ENCODE data around the gene GPR33. TPM values are rescaled to one million over a fixed set of nuclear protein-coding genes. Genes with fewer than 3 reads are reported as not detected.

The GPR33 gene
- total and polyA plus RNA-seq, 10 of the 15 experiments (the other 5 are each of a cell fraction or from before 2014, with no cell fraction given): not detected

DNA sequence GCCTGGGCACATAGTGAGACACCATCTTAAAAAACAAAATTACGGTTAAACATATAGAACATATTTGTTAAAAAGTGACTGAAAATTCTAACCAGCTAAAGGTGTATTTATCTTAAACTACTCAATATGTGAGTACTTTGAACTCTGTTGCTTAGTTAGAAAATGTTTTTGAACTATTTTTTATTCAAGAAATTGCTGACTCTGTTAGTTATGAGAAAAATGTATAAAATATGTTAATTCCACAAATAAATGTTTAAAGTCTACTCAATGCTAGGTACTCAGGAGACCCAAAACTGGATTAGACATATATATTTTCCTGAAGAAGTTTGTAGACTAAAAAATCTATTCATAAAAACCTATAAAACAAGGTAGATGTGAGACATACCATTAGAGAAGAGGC is 23.0 kb upstream of the GPR33 start:
- TF ChIP-seq IKZF2 (IDR thresholded peaks at IDR 0.05) (no peak), TCF3 (IDR thresholded peaks at IDR 0.05; ENCODE audit: borderline replicate concordance, insufficient read depth, low read depth, low read length) (no peak), ZZZ3 (IDR thresholded peaks at IDR 0.05; ENCODE audit: control insufficient read depth, insufficient read length, low read depth) (no peak), RELA (IDR thresholded peaks at IDR 0.05; ENCODE audit: borderline replicate concordance, partially characterized antibody) (no peak), SPI1 (IDR thresholded peaks at IDR 0.05; ENCODE audit: borderline replicate concordance, insufficient read depth, low read depth, low read length) (no peak), HCFC1 (IDR thresholded peaks at IDR 0.05; ENCODE audit: low read length) (no peak), ESRRA (IDR thresholded peaks at IDR 0.05; ENCODE audit: low read length) (no peak), KLF5 (IDR thresholded peaks at IDR 0.05; ENCODE audit: partially characterized antibody) (no peak)
- TF ChIP-seq, protein P1, sequence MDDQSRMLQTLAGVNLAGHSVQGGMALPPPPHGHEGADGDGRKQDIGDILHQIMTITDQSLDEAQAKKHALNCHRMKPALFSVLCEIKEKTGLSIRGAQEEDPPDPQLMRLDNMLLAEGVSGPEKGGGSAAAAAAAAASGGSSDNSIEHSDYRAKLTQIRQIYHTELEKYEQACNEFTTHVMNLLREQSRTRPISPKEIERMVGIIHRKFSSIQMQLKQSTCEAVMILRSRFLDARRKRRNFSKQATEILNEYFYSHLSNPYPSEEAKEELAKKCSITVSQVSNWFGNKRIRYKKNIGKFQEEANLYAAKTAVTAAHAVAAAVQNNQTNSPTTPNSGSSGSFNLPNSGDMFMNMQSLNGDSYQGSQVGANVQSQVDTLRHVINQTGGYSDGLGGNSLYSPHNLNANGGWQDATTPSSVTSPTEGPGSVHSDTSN (IDR thresholded peaks at IDR 0.05; ENCODE audit: insufficient replicate concordance, low read depth, low read length): no peak
- TF ChIP-seq, protein P2, sequence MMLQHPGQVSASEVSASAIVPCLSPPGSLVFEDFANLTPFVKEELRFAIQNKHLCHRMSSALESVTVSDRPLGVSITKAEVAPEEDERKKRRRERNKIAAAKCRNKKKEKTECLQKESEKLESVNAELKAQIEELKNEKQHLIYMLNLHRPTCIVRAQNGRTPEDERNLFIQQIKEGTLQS (IDR thresholded peaks at IDR 0.05; ENCODE audit: borderline replicate concordance, extremely low read depth, low read depth, low read length): no peak
- TF ChIP-seq, protein P3, sequence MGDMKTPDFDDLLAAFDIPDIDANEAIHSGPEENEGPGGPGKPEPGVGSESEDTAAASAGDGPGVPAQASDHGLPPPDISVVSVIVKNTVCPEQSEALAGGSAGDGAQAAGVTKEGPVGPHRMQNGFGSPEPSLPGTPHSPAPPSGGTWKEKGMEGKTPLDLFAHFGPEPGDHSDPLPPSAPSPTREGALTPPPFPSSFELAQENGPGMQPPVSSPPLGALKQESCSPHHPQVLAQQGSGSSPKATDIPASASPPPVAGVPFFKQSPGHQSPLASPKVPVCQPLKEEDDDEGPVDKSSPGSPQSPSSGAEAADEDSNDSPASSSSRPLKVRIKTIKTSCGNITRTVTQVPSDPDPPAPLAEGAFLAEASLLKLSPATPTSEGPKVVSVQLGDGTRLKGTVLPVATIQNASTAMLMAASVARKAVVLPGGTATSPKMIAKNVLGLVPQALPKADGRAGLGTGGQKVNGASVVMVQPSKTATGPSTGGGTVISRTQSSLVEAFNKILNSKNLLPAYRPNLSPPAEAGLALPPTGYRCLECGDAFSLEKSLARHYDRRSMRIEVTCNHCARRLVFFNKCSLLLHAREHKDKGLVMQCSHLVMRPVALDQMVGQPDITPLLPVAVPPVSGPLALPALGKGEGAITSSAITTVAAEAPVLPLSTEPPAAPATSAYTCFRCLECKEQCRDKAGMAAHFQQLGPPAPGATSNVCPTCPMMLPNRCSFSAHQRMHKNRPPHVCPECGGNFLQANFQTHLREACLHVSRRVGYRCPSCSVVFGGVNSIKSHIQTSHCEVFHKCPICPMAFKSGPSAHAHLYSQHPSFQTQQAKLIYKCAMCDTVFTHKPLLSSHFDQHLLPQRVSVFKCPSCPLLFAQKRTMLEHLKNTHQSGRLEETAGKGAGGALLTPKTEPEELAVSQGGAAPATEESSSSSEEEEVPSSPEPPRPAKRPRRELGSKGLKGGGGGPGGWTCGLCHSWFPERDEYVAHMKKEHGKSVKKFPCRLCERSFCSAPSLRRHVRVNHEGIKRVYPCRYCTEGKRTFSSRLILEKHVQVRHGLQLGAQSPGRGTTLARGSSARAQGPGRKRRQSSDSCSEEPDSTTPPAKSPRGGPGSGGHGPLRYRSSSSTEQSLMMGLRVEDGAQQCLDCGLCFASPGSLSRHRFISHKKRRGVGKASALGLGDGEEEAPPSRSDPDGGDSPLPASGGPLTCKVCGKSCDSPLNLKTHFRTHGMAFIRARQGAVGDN (IDR thresholded peaks at IDR 0.05): no peak
- TF ChIP-seq, protein P4, sequence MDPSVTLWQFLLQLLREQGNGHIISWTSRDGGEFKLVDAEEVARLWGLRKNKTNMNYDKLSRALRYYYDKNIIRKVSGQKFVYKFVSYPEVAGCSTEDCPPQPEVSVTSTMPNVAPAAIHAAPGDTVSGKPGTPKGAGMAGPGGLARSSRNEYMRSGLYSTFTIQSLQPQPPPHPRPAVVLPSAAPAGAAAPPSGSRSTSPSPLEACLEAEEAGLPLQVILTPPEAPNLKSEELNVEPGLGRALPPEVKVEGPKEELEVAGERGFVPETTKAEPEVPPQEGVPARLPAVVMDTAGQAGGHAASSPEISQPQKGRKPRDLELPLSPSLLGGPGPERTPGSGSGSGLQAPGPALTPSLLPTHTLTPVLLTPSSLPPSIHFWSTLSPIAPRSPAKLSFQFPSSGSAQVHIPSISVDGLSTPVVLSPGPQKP (IDR thresholded peaks at IDR 0.05; ENCODE audit: low read depth, low read length): no peak
- TF ChIP-seq, protein P5, sequence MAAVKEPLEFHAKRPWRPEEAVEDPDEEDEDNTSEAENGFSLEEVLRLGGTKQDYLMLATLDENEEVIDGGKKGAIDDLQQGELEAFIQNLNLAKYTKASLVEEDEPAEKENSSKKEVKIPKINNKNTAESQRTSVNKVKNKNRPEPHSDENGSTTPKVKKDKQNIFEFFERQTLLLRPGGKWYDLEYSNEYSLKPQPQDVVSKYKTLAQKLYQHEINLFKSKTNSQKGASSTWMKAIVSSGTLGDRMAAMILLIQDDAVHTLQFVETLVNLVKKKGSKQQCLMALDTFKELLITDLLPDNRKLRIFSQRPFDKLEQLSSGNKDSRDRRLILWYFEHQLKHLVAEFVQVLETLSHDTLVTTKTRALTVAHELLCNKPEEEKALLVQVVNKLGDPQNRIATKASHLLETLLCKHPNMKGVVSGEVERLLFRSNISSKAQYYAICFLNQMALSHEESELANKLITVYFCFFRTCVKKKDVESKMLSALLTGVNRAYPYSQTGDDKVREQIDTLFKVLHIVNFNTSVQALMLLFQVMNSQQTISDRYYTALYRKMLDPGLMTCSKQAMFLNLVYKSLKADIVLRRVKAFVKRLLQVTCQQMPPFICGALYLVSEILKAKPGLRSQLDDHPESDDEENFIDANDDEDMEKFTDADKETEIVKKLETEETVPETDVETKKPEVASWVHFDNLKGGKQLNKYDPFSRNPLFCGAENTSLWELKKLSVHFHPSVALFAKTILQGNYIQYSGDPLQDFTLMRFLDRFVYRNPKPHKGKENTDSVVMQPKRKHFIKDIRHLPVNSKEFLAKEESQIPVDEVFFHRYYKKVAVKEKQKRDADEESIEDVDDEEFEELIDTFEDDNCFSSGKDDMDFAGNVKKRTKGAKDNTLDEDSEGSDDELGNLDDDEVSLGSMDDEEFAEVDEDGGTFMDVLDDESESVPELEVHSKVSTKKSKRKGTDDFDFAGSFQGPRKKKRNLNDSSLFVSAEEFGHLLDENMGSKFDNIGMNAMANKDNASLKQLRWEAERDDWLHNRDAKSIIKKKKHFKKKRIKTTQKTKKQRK (IDR thresholded peaks at IDR 0.05; ENCODE audit: low read depth, low read length): no peak
- H3K27ac ChIP-seq (ENCODE audit: control insufficient read depth, insufficient read depth): no peak overlapping the region
- CTCF ChIA-PET: interaction anchor here (0.6 to 7.3 kb wide), 18 partner anchors 16 to 1049 kb away, joined by 3 to 84 read pairs (median 3); no protein-coding TSS in a partner anchor
- intact Hi-C loops (cut with micrococcal nuclease; ENCODE audit: unreplicated experiment): loop anchor here (2.0 to 10.0 kb wide), 3 partner anchors 564 to 954 kb away; partner anchors contain the start of gene ARHGAP5
- H3K9me3 ChIP-seq (replicated peaks; ENCODE audit: control insufficient read depth, insufficient read depth, low read length): no peaks in the 10 kb centered on the region
- no peak overlapping the region for H3K4me3 ChIP-seq
- WGBS (ENCODE audit: insufficient coverage, insufficient replicate concordance, low lambda C conversion rate, missing lambda C conversion rate): 95% methylated on average over 1 of the region's 1 CpG
- FAIRE-seq (no peak), DNase-seq (ENCODE audit: low read depth, low spot score) (no peak), ATAC-seq (no peak)
- SMC1A ChIA-PET (ENCODE audit: uncharacterized antibody, unreplicated experiment): interaction anchor here (0.5 to 2.1 kb wide), 11 partner anchors 48 to 748 kb away, joined by 3 to 11 read pairs (median 3); partner anchors contain the start of gene DTD2
- no peaks in the 10 kb centered on the region for H3K27me3 ChIP-seq (replicated peaks in 1 of 2; ENCODE audit: control insufficient read depth in 2 of 2, insufficient read depth in 2 of 2, low read length in 1 of 2)
- no peaks in the 10 kb centered on the region for H3K4me1 ChIP-seq (ENCODE audit: control insufficient read depth, insufficient read depth, low read length)
- BruUV-seq (replicated peaks): no TSS peak
- no peaks in the 10 kb centered on the region for H3K79me2 ChIP-seq (ENCODE audit: control insufficient read depth, insufficient read depth, low read length)
- no peak overlapping the region for H2AFZ ChIP-seq (ENCODE audit: control insufficient read depth, low read depth, low read length)
- POLR2A ChIA-PET: no interaction called here
- no peaks in the 10 kb centered on the region for H4K20me1 ChIP-seq (ENCODE audit: control insufficient read depth, insufficient read depth)
- in situ Hi-C loops (cut with MboI): loop anchor here (25.0 kb wide), 1 partner anchor 951 kb away; no protein-coding TSS in a partner anchor
- no peaks in the 10 kb centered on the region for H3K36me3 ChIP-seq (ENCODE audit: control insufficient read depth in 2 of 2, insufficient read depth in 2 of 2, low read length in 1 of 2)
- no peak overlapping the region for H3K4me2 ChIP-seq (ENCODE audit: control insufficient read depth, insufficient read depth)
- H3K9ac ChIP-seq (ENCODE audit: control insufficient read depth, insufficient read depth, low read length): no peak overlapping the region
- RAD21 ChIA-PET (ENCODE audit: unreplicated experiment): interaction anchor here (0.6 to 3.4 kb wide), 6 partner anchors 79 to 748 kb away, joined by 3 to 23 read pairs (median 3); no protein-coding TSS in a partner anchor

All from GM12878 (cell line).